ENCODE results near the gene SH3BP5.

- TF ChIP-seq, protein P1, sequence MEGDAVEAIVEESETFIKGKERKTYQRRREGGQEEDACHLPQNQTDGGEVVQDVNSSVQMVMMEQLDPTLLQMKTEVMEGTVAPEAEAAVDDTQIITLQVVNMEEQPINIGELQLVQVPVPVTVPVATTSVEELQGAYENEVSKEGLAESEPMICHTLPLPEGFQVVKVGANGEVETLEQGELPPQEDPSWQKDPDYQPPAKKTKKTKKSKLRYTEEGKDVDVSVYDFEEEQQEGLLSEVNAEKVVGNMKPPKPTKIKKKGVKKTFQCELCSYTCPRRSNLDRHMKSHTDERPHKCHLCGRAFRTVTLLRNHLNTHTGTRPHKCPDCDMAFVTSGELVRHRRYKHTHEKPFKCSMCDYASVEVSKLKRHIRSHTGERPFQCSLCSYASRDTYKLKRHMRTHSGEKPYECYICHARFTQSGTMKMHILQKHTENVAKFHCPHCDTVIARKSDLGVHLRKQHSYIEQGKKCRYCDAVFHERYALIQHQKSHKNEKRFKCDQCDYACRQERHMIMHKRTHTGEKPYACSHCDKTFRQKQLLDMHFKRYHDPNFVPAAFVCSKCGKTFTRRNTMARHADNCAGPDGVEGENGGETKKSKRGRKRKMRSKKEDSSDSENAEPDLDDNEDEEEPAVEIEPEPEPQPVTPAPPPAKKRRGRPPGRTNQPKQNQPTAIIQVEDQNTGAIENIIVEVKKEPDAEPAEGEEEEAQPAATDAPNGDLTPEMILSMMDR (IDR thresholded peaks at IDR 0.05) = no peak
- TF ChIP-seq POLR2A (IDR thresholded peaks at IDR 0.05) = no peak
Observed at GRCh38 chr3:15359677-15360397, 27.5 kb upstream of the SH3BP5 start.
